GM21723 (cell line): ENCODE data around the gene MARCHF10.
"Not testable (repeated sequence)": the region's sequence is repeated elsewhere in the genome, so short reads cannot be mapped to it uniquely, and the experiment has no call there.

Experiments used
- ATAC-seq: cut with Tn5 transposase; IDR thresholded peaks from one replicate; pipeline ENCODE4 v1.9.1; 2021; ENCODE audit warnings: mild to moderate bottlenecking, moderate library complexity; ENCODE audit not compliant: unreplicated experiment

MARCHF10 gene

DNA sequence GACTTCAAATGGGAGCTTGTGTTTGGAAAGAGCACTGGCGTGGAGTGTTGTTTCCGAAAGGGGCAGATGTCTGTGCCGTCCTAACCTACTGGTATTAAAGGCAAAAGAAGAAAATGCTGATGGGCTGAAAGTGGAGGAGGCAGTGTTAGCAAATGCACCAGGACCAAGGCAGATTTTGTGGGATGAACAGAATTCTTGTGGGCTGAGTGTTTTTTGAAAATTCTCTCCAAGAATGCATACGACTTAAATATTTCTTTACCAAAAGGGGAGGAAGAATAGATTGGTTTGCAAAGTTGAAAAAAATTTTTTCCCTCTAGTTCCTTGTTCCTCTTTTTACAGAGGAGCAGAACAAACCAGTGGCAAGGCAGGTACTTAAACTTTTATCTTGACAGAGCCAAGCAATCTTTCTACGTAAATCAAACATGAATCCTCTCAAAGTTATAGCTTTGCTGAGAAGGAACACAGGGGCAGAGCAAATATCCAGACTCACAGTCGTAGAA, 16.8 kb downstream of the MARCHF10 start:
- ATAC-seq: no peak

DNA sequence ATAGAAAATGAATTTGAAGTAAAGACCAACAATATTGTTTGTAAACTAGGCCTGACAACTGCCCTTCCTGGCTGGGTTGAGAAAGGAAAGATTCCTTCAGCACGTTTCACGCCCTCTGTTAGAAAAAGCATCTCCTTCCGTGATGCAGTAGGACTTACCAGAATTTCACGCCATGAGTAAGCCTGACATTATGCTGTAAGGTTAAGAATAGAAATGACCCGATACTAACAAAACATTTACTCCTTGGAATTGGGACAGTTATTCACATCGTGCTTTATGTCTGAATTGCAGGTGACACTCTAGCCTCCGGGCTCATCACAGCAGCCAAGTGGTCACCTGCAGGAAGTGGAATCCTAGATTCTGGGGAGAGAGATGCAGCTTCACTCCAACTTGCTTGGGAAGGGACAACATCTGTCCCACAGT, 17.5 kb downstream of the MARCHF10 start:
- ATAC-seq: no peak

DNA sequence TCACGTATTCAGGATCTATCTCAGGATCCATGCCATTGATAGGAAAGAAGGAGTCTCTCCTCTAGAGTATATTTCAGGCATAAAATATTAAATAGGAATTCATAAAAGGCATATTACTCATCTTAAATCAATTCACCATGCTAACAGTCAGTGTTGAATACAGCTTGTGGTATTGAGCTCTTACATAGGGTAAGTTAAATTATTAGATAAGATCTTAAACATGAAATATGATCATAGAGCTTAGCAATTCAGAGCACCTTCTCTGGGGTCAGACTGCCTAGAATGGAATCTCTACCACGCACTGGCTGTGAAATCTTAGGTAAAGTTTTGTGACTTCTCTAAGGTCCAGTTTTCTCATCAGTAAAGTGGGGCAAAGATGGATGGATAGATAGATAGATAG, 20.7 kb downstream of the MARCHF10 start:
- ATAC-seq: no peak

DNA sequence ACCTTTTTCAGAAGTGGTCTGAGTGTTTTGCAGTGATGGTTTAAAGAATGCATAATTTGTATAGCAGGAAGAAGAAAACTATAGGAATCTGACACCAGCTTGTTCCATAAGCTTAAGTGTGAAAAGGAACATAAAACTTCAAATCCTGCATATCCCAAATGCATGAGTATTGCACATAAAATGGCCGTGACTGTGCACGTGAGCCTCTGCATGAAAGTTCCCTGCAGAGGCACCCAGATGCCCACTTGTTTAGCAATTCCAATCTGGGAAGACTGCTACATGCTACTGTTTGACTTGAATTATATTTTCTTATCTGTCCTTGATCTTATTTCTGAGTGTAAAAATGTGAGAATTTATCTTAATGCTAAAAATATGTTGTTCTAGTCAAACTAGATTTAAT, 21.5 kb downstream of the MARCHF10 start:
- ATAC-seq: no peak

DNA sequence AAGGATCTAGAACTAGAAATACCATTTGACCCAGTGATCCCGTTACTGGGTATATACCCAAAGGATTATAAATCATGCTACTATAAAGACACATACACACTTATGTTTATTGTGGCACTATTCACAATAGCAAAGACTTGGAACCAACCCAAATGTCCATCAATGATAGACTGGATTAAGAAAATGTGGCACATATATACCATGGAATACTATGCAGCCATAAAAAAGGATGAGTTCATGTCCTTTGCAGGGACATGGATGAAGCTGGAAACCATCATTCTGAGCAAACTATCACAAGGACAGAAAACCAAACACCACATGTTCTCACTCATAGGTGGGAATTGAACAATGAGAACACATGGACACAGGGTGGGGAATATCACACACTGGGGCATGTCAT, 22.1 kb downstream of the MARCHF10 start:
- not testable (repeated sequence) for ATAC-seq

DNA sequence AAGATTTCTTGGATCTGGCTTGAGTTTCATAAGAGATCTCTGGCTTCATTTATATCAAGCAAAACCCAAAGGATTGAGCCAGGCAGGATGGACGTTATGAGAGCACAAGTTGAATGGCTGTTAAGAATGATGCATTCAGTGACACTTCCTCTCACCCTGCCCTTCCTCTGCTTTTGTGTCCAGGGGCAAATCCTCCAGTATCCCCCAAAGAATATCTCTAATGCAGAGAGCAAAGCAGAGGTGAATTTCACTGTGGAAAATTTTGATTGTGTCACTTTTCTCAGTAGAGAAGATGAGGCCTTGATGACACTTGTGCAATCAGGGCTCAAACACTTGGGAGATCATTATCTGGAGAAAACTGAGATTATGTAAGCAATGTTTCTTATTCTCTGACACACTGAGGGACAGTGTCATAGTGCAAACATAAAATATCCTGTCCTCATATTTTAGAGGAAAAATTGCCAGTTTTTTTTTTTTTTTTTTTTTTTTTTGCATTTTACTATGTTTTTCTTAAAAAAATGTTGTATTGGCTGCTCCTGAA, 25.3 kb downstream of the MARCHF10 start:
- no peak for ATAC-seq

DNA sequence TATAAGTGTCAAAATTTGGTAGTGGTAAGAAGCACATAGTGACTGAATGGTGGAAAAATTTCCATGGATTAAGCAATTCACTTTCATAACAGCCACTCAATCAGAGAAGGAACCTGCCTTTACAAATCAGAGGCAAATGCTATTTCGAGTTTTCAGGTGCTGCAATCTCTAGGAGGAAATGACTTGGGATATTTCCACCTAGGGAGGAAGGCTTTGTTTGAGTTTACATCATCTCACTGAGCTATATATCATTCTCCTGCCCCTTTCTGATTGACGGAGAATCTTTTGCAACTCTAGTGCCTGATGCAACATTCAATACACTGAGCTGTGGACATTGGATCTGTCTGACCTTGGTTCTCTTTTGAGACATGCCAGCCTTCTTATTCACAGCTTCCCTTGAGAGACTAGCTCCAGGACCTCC, 26.3 kb downstream of the MARCHF10 start:
- no peak for ATAC-seq

DNA sequence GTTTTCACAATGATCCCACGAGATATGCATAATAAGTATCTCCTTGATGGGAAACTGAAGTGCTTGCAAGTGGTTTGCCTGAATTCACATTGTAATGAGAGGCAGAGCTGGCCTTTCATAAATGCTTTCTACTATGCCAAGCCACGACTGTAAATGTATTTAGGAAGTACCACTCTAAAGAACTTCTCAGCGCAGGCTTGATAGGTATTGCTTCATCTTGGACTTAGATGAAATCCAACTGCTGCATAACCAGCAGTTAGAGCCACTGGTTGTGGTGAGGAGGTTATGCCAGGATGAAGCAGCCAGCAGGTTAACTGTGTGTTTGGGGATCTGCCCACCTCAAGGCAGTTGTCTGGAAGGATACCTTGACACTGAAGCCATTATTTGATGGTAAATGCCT, 26.8 kb downstream of the MARCHF10 start:
- ATAC-seq: no peak

DNA sequence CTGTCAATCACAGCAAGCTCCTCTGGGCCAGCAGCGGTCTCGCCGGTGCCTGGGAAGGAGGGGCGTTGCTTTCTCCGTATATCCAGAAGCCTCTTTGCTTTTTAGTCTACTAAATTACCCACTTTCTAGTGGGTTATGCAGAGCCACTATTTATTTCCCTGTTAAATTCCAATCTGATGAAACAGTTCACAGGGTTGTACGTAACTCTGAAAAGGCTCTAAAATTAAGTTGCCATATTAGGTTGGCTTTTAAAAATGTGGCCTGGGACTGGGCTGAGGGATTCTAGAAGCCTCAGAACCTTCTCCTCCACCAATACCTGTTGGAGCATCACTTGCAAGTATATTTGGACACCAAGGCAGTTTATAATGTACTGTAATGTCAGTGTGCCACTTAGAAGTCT, 27.2 kb downstream of the MARCHF10 start:
- ATAC-seq: no peak

DNA sequence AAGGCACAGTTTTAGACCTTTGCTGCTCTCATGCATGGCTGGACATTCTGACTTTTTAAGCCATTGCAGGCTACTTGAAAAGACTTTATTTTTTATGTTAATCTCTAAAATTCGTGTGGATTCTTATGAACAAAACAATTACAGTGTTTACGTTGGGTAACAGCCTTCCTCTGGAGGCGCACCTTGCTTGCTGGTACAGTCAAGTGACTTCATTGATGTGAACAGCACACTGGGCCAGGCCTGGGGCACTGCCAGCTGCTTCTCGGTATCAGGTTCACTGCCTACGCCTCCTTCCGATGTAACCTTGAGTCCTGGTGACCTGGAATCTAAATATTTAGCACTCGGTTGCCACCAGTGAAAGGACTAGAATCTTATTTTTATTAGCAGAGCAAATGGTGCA, 27.8 kb downstream of the MARCHF10 start:
- ATAC-seq: no peak

DNA sequence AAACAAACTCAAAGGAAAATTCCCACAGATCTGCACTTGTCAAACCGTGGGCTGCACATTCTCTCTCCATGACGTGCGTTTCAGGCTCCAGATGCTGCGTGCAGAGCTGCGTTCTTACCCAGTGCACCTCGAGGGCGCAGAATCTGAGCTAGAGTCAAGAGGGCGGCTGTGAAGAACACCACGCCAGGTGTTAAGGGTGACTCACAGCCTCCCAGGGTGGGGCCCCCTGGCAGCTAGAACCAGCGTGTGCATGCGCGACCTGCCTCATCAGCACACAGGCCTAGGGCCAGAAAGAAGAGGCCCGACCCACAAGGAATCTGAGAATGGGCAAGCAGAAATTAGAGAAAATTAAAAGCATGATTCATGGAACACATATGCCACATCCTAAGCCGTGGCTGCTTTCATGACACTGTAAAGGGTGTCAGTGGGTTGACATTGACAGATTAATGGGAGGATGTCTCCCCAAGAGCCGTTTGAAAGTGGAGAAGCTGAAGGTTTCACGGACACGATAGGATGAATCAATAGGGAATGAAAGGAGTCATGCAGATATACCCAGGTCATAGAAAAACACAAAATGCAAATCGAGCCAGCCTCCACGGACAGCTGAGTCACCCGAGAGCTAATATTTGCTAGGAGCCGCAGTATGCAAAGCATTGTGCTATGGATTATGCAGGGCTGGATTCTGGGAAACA, 29.0 kb downstream of the MARCHF10 start:
- no peak for ATAC-seq

DNA sequence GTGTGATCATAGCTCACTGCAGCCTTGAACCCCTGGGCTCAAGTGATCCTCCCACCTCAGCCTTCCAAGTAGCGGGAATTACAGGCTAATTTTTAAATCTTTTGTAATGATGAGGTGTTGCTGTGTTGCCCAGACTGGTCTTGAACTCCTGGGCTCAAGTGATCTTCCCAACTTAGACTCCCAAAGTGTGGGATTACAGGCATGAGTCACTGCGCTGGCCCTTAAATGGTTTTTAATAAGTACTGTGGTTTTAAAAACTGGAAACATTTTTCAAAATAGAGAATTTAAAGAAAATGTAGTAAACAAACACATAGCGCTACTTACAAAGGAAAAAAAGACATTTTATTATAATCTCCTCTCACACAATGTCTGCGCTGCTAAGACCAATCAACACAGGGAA, 32.2 kb downstream of the MARCHF10 start:
- no peak for ATAC-seq

DNA sequence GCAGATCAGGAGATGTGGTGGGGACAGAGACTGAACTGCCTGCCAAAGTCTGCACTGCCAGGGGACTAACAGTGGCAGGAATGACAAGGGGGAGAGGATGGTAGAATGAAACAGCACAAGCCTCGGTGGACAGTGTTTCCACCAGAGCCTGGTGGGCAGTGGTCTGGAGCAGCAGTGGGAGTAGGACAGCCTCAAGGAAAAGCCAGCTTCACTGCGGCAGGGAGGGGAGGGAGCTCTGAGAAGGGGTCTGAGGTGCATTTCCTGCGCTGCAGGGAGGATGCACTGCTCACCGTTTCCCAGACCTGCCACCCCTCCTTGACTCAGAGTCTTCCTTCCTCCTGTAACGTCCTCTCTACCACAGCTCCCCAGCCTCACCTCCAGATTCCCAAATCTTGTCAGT, 33.8 kb downstream of the MARCHF10 start:
- ATAC-seq: no peak

DNA sequence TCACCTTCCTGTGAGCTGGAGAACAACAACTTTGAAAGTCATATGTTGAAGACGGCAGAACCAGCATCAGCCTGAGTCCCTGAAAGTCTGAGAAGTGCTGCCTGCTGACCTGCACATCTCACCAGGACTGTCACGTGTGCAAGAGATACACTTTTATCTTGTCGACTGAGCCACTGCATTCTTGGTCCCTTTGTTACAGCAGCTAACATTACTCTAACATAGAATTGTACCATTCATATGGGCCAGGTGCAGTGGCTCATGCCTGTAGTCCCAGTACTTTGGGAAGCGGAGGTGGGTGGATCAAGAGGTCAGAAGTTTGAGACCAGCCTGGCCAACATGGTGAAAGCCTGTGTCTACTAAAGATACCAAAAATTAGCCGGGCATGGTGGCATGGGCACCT, 40.1 kb downstream of the MARCHF10 start:
- no peak for ATAC-seq

DNA sequence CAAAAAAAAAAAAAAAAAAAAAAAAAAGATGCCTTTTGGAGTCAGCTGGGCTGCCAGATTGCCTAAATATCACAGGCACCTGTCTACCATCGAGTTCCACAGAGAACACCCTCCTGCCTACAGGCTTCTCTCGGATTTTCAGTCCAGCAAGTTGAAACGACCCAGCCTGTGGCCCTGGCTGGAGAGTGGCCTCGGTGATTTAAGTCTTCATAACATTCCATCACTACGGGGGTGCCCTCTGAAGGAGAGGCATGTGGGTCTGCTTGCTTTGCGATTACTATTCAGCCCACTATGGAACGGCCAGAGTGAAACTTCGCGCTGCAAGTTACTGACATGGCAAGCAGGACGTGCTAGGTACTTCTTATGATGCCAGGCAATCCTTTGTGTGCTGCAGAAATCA, 42.8 kb downstream of the MARCHF10 start:
- no peak for ATAC-seq

DNA sequence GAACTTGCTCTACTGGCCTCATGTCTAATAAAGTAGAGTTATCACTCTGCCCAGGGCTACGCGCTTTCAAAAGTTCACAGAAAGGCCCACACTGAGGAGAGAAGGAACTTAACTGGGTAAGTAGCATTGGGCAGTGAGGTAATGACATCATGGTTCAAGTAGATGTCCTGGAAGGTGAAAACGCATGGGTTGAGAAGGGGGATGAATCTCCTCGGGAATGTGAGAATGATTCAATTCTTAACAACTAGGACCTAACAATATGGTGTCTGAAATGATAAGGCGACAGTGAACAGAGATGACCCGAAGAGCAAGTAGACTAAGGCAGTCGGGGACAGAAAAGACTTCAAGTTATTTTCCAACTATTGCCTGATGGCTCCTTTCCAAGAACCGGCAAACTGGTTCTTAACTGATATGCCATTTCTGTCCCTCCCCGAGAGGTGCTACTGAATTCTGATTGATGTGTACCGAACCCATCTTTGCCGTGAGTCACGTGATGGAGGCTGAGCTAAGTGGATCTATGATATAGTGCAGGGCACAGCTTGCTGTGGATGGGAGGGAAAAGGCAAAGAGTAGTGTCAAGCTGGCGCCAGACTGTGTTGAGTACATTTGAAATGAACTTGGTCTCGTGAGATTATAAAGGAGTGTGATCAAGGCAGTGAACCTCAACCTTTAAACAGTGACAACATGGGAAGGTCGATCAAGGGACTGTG, 44.1 kb downstream of the MARCHF10 start:
- no peak for ATAC-seq

DNA sequence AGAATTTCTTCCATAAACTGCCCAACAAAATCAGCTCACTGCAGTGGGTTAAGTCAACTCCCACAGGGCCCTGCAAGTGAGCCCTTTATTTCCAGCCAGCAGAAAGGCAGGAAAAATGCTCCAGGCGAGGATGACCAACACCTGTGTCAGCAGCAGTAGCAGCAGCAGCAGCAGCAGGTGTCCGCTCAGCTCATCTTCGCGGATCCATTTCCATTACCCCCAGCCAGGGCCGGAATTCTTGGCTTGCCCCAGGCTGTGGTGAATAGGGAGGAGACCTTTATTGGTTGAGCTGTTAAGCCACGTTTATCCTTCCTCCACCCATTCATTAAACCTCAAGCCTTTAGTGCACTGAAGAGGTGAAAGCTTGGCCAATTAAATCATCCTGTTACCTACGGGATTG, 46.2 kb downstream of the MARCHF10 start:
- no peak for ATAC-seq

DNA sequence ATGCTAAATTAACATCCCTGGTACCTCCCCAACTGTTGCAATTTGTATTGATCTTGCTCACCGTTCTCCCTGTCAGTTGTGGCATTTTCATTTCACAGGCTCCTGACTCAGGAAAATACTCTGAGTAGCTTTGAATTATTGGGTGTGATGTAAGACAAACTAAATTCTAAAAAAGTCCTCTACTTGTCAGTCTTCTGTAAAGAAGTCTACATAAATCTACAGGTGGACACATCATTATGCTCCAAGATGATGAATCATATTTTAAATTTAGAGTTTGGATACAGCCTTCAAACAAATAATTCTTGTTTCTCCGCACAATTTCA, 47.2 kb downstream of the MARCHF10 start:
- ATAC-seq: no peak

DNA sequence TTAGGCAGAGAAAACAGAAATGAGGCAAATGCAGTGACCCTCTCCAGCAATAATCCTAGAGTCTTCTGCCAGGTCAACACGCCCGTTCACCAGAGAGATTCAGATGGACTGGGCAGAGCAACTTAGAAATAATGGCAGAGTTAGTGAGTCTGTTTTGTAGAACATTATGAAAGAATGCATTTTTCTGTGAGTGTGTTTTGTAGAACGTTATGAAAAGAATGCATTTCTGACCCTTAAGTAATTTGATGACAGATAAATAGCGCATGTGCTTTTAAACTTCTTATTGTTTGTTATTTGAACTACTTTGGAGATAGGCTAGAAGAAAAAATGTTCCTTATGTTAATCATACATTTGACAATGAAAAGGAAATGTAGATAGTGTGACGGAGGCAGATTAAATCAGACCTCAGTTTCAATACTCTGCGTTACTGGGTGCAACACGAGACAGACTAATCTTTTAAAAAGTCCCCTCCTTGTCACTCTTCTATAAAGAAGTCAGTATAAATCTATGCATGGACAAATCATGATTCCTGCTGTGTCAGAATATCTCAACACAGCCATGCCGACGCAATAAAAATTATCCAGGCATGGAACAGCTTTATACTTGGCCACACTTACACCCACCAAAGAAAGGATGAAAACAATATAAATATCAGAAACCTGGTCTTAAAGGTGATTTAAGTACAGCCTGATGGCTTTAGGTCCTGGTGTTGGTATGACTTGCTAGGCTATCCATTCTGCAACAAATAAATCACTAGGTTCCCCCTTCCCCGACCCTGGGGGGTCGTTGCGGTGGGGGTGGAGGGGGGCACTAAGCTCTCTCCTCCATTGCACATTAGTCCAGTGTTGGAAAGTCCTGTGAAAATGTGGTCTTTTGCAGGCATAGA, 47.8 kb downstream of the MARCHF10 start:
- no peak for ATAC-seq

DNA sequence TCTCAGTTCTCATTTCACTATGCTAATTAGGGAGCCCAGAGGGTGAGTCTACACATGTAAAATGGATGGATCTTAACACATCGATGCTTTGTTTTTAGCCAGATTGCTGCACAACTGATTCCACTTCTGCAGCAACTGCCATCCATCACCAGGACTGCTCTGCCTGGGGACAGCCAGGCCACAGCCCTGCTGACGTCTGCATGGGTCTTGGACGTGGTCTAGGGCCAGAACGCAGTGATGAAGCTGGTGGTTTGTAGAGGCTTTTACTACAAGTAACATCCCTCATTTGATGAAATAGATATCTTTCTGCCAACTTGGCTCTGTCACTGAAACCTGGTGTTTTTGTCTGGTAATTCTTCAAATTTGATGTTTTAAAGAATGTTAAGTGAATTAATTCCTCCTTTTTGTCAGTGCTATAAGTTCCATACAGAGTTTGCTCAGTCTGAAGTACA, 50.6 kb downstream of the MARCHF10 start:
- ATAC-seq: no peak

DNA sequence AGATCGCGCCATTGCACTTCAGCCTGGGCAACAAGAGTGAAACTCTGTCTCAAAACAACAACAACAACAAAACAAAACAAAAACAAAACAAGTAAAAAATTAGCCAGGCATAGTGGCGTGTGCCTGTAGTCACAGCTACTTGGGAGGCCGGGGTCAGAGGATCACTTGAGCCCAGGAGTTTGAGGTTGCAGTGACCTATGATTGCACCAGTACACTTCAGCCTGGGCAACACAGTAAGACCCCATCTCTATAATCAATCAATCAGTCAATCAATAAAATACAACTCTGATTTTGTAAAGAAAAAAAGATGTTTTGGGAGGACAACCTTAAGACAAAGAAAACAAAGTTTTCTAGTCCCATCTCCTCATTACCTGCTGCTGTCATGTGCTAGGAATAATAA, 51.9 kb downstream of the MARCHF10 start:
- no peak for ATAC-seq
